Heart right ventricle (tissue), 16 donors: ENCODE measurements around the gene STPG1. TPM values are rescaled to one million over a fixed set of nuclear protein-coding genes. Genes with fewer than 3 reads are reported as not detected.
A peak's percentile ranks its signal among the peaks of the same experiment; 100 is the strongest.

ENCODE experiments used
- ATAC-seq, 8 donors: fragments of 200-7000 bp; cut with Tn5 transposase; one replicate each; pipeline ENCODE4 v1.9.1; 2020; ENCODE audit warnings: mild to moderate bottlenecking in 8 of 8, moderate library complexity in 8 of 8, moderate number of reproducible peaks in 1 of 8
- DNase-seq, 2 donors: peaks; one replicate each; pipeline ENCODE4 v3.0.0-alpha.2; 2020
- H3K27ac ChIP-seq, 10 donors: fragments of 200-600 bp; sonication (generic) in 2 of 10; one replicate each; pipeline versions ENCODE4 v1.5.0 to v1.8.0; 2020 to 2022; ENCODE audit warnings: mild to moderate bottlenecking in 3 of 10
- H3K27me3 ChIP-seq, 7 donors: fragments of 200-600 bp; one replicate each; pipeline ENCODE4 v1.8.0; 2021 to 2022; ENCODE audit warnings: mild to moderate bottlenecking in 2 of 7
- H3K36me3 ChIP-seq, 9 donors: fragments of 200-600 bp; sonication (generic) in 1 of 9; one replicate each; pipeline versions ENCODE4 v1.5.0 to v1.8.0; 2020 to 2022; ENCODE audit warnings: mild to moderate bottlenecking in 2 of 9
- H3K4me1 ChIP-seq, 9 donors: fragments of 200-600 bp; sonication (generic) in 1 of 9; one replicate each; pipeline versions ENCODE4 v1.5.0 to v1.8.0; 2020 to 2022; ENCODE audit warnings: mild to moderate bottlenecking in 4 of 9
- H3K4me3 ChIP-seq, 10 donors: fragments of 200-600 bp; sonication (generic) in 2 of 10; one replicate each; pipeline versions ENCODE4 v1.5.0 to v1.8.0; 2020 to 2022; ENCODE audit warnings: mild to moderate bottlenecking in 7 of 10, moderate library complexity in 2 of 10
- H3K9me3 ChIP-seq, 11 donors: fragments of 200-600 bp in 10 of 11; sonication (generic) in 2 of 11; one replicate each; pipeline versions ENCODE4 v1.5.0 to v1.8.0; 2013 to 2022; ENCODE audit warnings: mild to moderate bottlenecking in 2 of 11, control low read depth in 1 of 11, moderate library complexity in 1 of 11
- WGBS, 2 donors: extraction: QIAGEN DNeasy Blood & Tissue Kit; methylation state at CpG; one replicate each; pipeline ENCODE4 v1.1.7; 2013; ENCODE audit warnings: inconsistent platforms in 1 of 2; 5-methylcytosine and 5-hydroxymethylcytosine counted together
- intact Hi-C, 10 donors: fragments of 100-400 bp; cut with DNase I; formaldehyde crosslinking; loops; one replicate each; pipeline versions ENCODE4 v1.11.1 to v1.14.2; 2022
- polyA plus RNA-seq, 2 donors: library from polyadenylated mRNA; stranded (reverse); fragments of 200-250 nt; gene quantifications; one replicate each; pipeline ENCODE4 v1.2.3, GENCODE V29; 2013
- total RNA-seq, 10 donors: library from RNA; stranded (reverse); fragmentation: NEBNext Ultra II Directional in 3 of 10; extraction: Animal tissue kit (Norgen Biotek cat#: 25700) in 3 of 10; gene quantifications; one replicate each; pipeline versions ENCODE4 v1.2.1 to v1.2.4, GENCODE V29; 2021 to 2023
- TF ChIP-seq, protein P1 (sequence below), 9 donors: fragments of 200-600 bp; sonication (generic) in 2 of 9; IDR thresholded peaks; one replicate each; pipeline versions ENCODE4 v1.5.0 to v1.8.0; 2021 to 2022; ENCODE audit warnings: antibody characterized with exemption in 9 of 9, mild to moderate bottlenecking in 5 of 9, moderate library complexity in 1 of 9
- donor health status: Arrhythmogenic right ventricular cardiomyopathy.
- donor health status: ischemic (EF 13 %, LVEDD 7.1; RV severe dilation, severe dysfunction).
- donor health status: healthy with polysubstance abuse.
- donor health status: DM: no; HTN: yes; CAD: no.
- donor health status: DM: no; HTN: no; CAD: no.
- donor health status: ischemic (EF 25% LVEDD 6.9; RV normal size, moderate dysfunction).
- donor health status: ischemic (EF 25% LVEDD 5.7; RV mildly dilated, moderate dysfunction).
- donor health status: healthy.
- donor health status: DM: yes; HTN: yes; CAD: no.
- donor health status: Ischemic cardiomyopathy.
- donor health status: ischemic (EF 35%, LVEDD 5.7; RV mildly dilated, moderate dysfunction).
- donor health status: nonischemic (EF 11% LVEDD 7.7; RV severe dilation, severe dysfunction).
- donor health status: DM: yes; HTN: yes; CAD: no.
- donor health status: PGD.
- donor health status: ischemic (EF 29% LVEDD 5.4; RV normal size, mild dysfunction).
- donor health status: nonischemic (EF 23%, LVEDD 6.1; RV moderate dilation, normal function).

Gene STPG1
- total and polyA plus RNA-seq, 12 donors, result 2.7 to 6.6 (median 4.5) TPM

DNA sequence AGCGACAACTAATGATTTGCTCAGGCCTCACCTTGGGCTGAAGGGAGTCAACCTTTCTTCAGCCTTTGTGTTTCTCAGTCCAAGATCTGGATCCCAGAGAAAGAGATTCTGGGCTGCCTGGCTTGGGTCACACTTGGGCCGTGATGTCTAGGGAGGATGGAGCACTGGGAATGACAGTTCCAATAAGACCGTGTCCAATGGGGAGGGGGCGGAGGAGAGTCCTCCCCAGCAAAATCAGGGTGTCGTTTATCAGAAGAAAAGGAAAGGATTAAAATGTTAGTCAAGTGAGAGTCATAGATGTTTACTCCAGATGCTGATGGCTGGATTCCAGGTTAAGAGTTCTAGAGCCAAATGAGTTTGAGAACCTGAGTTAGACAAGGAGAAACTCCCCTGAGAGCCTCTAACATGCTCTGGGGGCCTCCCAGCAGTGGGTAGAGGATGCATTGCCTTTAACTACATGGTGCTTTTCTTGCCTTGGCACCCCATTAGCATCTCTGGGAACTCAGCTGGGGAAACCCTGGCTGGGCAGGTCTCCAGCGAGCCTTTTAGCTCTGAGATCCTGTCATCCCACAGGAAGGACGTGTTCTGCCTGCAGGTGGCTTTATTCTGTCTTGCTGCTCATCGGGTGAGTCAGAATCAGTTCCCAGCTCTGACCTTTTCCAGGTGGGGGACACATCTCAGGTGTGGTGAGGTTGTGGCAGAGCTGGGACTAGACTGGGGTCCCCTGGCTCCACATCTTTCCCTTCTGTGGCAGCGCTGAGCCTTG lies 24.2 kb upstream of the STPG1 start:
- Histone ChIP-seq H3K4me3 (peak overlapping the region in 2 of 10 donors; percentile 10 to 13), H3K27ac (peak overlapping the region in 6 of 10 donors; percentile 43 to 70 (median 56)), H3K36me3 (peaks cover 0 to 24% (median 5%) of the 10 kb centered on the region in 9 donors), H3K4me1 (peaks cover 2 to 34% (median 21%) of the 10 kb centered on the region in 9 donors), H3K9me3 (no peaks in the 10 kb centered on the region), H3K27me3 (no peaks in the 10 kb centered on the region)
- ATAC-seq (peak in 6 of 8 donors; percentile 17 to 62 (median 44)), DNase-seq (peak; percentile 14 to 29)
- intact Hi-C loops, result loop anchor here in 1 of 10 donors (10.0 kb wide), 1 partner anchor 87 kb away; no protein-coding TSS in a partner anchor
- 55 to 61% methylated on average over 9 of the region's 9 CpGs for WGBS, 2 donors
- TF ChIP-seq, protein P1, sequence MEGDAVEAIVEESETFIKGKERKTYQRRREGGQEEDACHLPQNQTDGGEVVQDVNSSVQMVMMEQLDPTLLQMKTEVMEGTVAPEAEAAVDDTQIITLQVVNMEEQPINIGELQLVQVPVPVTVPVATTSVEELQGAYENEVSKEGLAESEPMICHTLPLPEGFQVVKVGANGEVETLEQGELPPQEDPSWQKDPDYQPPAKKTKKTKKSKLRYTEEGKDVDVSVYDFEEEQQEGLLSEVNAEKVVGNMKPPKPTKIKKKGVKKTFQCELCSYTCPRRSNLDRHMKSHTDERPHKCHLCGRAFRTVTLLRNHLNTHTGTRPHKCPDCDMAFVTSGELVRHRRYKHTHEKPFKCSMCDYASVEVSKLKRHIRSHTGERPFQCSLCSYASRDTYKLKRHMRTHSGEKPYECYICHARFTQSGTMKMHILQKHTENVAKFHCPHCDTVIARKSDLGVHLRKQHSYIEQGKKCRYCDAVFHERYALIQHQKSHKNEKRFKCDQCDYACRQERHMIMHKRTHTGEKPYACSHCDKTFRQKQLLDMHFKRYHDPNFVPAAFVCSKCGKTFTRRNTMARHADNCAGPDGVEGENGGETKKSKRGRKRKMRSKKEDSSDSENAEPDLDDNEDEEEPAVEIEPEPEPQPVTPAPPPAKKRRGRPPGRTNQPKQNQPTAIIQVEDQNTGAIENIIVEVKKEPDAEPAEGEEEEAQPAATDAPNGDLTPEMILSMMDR (IDR thresholded peaks at IDR 0.05), result no peak

DNA sequence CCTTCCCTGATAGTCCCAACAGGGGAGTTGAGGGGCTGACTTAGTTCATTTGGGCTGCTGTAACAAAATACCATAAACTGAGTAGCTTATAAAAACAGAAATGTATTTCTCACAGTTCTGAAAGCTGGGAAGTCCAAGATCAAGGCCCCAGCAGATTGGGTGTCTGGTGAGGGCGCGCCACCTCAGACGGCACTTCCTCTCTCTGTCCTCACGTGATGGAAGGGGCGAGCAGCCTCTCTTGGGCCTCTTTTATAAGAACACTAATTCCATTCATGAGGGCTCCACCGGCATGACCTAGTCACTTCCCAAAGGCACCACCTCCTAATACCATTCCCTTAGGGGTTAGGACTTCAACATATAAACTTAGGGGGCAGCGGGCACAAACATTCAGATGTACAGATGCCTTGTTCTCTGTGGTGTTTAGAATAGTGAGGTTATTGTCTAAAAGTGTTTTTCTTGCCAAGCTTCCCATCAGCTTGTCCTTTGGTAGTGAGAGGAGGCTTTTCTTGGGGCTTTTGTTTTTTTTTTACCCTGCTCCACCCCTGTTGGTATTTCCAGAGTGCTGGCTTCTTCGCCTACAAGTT lies 22.3 kb upstream of the STPG1 start:
- peaks cover 2 to 26% (median 17%) of the 10 kb centered on the region in 9 donors for H3K4me1 ChIP-seq
- peaks cover 0 to 9% (median 0%) of the 10 kb centered on the region in 9 donors for H3K36me3 ChIP-seq
- TF ChIP-seq, protein P1 (IDR thresholded peaks at IDR 0.05), result no peak
- no peaks in the 10 kb centered on the region for H3K9me3 ChIP-seq
- DNase-seq (no peak), ATAC-seq (no peak)
- H3K4me3 ChIP-seq, result no peak overlapping the region
- 79 to 84% methylated on average over 8 of the region's 8 CpGs for WGBS, 2 donors
- H3K27ac ChIP-seq, result no peak overlapping the region
- intact Hi-C loops, result loop anchor here in 1 of 10 donors (10.0 kb wide), 1 partner anchor 89 kb away; no protein-coding TSS in a partner anchor
- H3K27me3 ChIP-seq, result no peaks in the 10 kb centered on the region

- intact Hi-C loops, result loop anchor here in 1 of 10 donors (10.0 kb wide), 1 partner anchor 97 kb away; no protein-coding TSS in a partner anchor
- TF ChIP-seq, protein P1 (IDR thresholded peaks at IDR 0.05), result no peak
- peak; percentile 28 to 91 (median 78) for ATAC-seq
- Histone ChIP-seq H3K27me3 (no peaks in the 10 kb centered on the region), H3K4me1 (peaks cover 0 to 29% (median 18%) of the 10 kb centered on the region in 9 donors), H3K36me3 (peaks cover 0 to 9% (median 0%) of the 10 kb centered on the region in 9 donors), H3K9me3 (no peaks in the 10 kb centered on the region), H3K27ac (peak overlapping the region in 1 of 10 donors; percentile 17), H3K4me3 (no peak overlapping the region)
- no peak for DNase-seq
- WGBS, 2 donors, result 40 to 41% methylated on average over 1 of the region's 1 CpG
Measured at GRCh38 chr1:24427545-24427862, 13.9 kb upstream of the STPG1 start.

DNA sequence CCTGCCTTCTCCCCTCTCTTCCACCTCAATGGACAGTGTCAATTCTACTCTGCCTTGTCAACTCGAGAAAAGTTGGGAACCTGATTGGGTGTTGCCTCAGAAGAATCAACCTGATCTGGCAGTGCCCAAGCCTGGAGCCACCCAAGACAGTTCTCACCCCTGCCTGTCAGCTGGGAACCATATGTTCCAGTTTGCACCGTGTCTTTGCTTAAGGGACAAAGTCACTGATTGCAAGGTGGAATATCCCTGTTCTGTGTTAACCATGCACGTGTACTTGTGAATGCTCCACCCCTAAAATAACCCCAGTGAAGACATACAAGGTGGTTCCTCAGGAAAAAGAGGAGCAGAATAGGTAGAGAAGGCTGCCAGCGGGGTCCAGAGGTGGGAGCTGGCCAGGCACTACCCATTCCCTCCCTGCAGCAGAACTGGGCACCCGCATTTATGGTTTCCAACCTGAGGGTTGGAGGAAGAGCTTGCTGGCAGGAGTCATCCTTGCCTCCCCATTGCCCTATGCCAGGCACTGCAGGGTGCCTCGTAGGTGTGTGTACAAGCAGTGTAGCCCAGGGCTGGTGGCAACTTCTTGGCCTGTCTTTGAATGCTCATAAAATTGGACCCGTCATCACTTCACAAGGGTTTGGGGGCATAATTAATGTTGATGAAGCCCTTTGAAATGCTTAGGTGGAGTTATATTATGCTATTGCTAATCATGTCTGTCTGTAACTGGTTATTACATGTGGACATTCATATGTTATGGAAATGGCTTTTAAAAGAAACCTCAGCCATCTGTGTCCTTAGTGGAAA lies 13.4 kb upstream of the STPG1 start:
- intact Hi-C loops, result loop anchor here in 1 of 10 donors (10.0 kb wide), 1 partner anchor 98 kb away; no protein-coding TSS in a partner anchor
- H3K27me3 ChIP-seq, result no peaks in the 10 kb centered on the region
- peaks cover 0 to 14% (median 0%) of the 10 kb centered on the region in 9 donors for H3K36me3 ChIP-seq
- peaks cover 0 to 29% (median 18%) of the 10 kb centered on the region in 9 donors for H3K4me1 ChIP-seq
- 81 to 85% methylated on average over 7 of the region's 7 CpGs for WGBS, 2 donors
- TF ChIP-seq, protein P1 (IDR thresholded peaks at IDR 0.05), result no peak
- DNase-seq (no peak), ATAC-seq (peak in 4 of 8 donors; percentile 29 to 58 (median 46))
- no peak overlapping the region for H3K4me3 ChIP-seq
- H3K27ac ChIP-seq, result peak overlapping the region in 1 of 10 donors; percentile 8
- H3K9me3 ChIP-seq, result no peaks in the 10 kb centered on the region
